Stimulated activated CD4-positive, alpha-beta T cell treated with anti-CD3 and anti-CD28 coated beads, Interleukin-2, amount 100 ng/mL, for 24 hours (primary cell): ENCODE results near the gene ADSL.
"Not testable (repeated sequence)": the region's sequence is repeated elsewhere in the genome, so short reads cannot be mapped to it uniquely, and the experiment has no call there.

Experiments
- DNase-seq, 2 donors: peaks; one replicate each; pipeline ENCODE4 v3.0.0-alpha.2; 2020

ADSL gene

DNA sequence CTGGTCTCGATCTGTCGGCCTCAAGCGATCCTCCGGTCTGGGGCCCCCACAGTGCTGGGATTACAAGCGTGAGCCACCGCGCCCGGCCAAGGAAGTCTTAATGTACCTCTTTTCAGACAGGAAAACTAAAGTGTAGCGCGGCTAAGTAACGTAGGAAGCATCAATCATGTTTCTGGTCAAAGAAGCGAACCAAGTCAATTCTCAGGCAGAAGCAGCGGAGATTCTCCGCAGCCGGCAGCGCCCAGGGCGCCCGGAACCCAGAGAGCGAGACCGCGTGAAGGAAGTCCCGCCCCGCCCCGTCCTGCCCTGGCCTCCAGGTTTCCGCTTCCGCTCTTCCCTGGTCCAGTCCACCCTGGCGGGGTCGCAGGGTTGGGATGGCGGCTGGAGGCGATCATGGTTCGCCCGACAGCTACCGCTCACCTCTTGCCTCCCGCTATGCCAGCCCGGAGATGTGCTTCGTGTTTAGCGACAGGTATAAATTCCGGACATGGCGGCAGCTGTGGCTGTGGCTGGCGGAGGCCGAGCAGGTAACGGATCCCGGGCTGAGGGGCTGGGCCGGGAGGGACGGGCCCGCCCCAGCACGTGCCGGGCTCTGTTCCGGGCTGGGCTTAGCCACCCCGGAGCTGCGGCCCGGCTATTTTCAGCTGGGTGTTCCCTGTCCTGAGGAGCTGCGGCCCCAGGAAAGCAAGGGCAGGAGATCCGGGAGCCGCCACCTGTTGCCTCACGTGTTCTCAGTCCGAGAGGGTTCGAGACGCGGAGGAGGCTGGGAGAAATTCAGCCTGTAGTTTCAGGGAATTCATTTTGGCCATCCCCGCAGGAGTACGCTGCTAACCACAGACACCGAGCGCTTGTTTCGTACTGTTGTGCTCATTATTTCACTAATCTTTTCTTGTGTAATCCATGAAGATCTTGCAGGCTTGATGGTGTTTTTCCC, at the start of gene ADSL:
TSS of gene ADSL (plus strand) at position 316 of the 934 bp plus-strand sequence. CDS start at position 375, 59 bp downstream.
- peak; percentile 90 to 92 for DNase-seq

DNA sequence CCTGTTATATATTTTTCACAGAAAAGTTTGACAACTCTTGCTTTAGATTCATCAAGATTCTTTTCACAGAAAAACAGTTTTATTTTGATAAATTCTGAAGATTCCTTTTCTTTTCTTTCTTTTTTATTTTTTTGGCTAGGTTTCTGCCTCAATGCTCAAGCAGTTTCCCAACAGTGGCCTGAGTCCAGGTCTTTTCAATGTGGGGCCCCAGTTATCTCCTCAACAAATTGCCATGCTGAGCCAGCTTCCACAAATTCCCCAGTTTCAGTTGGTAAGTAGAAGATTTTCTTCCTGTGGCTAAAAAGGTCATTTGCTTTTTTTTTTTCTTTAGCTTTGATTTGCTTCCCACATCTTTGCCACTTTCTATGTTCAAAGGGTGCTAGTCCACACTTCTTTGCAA, 46.0 kb upstream of the ADSL start:
- no peak for DNase-seq

DNA sequence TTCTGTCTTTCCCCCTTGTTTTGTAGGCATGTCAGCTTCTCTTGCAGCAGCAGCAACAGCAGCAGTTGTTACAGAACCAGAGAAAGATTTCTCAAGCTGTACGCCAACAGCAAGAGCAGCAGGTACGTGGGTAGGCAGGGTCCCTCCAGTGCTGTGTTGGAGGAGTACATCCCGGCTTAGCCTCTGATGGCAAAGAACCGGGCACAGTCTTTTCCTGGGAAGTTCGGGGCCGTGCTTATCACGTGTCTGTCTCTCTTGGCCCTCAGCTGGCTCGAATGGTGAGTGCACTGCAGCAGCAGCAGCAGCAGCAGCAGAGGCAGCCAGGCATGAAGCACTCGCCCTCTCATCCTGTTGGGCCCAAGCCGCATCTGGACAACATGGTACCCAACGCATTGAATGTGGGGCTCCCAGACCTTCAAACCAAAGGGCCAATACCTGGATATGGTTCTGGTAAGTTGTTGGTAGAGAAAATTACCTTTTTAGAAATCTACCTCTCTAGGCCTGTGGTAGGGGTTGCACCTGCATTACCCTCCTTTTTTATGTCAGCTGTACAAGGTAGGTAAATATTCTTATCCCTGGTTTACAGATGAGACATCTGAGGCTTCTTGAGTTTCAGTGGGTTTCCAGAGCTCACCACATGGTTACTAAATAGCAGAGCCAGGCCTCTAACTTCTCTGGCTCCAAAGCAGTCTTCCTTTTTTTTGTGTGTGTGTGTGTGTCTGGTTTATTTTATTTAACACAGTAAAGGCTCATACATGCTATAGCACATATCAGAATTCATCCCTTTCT, 45.2 kb upstream of the ADSL start:
- DNase-seq = no peak

DNA sequence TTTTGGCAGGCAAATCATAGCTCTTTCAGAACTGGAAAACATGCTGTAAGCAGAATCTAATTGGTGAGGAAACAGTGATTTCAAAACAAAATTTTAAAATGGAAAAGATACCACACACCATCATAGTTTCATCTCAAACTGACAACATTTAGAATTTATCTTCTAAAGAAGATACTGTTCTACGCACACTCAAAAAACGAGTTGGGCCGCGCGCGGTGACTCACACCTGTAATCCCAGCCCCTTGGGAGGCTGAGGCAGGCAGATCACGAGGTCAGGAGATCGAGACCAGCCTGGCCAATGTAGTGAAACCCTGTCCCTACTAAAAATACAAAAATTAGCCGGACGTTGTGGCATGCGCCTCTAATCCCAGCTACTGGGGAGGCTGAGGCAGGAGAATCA, 44.2 kb upstream of the ADSL start:
- no peak for DNase-seq

- DNase-seq = no peak
These were observed 40.7 kb upstream of the ADSL start for GRCh38 chr22:40305625-40306024.

- no peak for DNase-seq
These were observed 37.2 kb upstream of the ADSL start for GRCh38 chr22:40308999-40309573.

DNA sequence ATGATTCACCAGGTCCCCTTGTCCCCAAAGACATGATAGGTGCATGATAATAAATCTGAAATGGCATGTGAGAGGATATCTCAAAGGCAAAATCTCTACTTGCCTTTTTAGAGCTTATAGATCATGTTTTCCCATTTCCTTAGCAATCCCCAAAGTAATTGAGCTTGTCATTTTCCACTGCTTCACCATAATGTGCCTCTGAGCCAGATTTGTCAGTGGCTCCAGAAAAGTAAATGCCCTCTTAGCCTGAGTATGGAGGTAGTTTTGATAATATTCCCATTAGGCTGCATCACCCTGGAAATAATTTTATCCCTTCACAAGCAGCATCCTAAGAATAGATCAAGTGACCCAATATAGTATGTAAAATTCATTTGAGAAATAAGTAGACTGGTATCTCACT, 36.7 kb upstream of the ADSL start:
- no peak for DNase-seq

DNA sequence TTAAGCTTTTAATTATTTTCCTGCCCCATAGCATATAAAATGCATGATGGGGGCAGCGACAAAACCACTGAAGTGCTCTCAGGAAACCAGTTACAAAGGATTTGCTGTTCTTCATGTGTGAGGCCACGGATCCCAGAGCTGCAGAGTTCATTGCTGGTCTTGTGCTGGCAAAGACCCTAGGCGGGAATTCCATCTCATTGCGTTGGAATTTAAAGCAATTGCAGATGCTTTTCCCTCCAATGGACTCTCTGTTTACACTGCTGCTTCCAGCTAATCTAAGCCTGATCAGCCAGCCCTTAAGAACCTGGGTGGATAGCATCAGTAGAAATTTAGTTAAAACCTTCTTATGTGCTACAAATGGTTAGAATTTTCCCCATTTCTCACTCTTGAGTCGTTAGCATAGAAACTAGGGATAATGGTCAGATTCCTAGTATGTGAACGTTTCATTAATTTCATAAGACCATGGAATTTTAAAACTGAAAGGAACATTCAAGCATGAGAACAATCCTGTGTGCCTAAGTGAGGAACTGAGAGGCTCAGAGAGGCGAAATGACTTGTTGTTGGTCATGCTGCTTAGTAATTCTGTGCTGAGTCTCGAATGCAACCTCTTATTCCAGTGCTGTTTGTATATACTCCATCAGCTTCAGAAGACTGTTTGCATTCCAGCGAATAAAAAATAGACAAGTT, 36.1 kb upstream of the ADSL start:
- no peak for DNase-seq

DNA sequence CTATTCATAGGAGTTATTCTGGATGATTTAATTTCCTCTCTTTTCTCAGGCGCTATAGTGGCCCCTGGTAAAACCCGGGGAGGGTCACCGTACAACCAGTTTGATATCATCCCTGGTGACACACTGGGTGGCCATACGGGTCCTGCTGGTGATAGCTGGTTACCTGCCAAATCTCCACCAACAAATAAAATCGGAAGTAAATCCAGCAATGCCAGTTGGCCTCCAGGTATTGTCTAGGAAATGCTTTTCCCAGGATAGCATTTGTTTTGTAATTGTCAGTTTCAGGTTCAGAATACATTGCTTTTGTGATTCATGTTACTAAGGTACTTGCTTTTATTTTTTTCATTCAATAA, 35.6 kb upstream of the ADSL start:
- no peak for DNase-seq

GRCh38 chr22:40311646-40312045, 34.7 kb upstream of the ADSL start:
- not testable (repeated sequence) for DNase-seq

- no peak for DNase-seq
These were observed 34.2 kb upstream of the ADSL start for GRCh38 chr22:40312050-40312449.

DNA sequence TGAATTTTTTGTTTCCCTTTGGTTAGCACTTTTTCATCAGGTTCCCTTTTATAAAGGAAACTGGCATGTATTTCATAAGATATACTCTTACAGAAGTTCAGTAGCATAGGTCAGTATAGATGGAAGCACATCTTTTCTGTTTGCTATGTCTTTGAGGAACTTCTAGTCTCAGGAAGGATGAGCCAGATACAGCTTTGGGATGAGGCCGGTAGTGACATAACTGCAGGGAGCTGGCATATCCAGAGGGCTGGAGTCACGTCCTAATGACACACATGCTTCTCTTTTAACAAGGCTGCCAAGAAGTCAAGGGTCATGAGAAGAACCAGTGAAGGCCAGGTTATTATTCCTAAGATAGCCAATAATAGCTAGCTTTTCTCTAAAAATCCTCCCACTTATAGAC, 33.3 kb upstream of the ADSL start:
- no peak for DNase-seq

DNA sequence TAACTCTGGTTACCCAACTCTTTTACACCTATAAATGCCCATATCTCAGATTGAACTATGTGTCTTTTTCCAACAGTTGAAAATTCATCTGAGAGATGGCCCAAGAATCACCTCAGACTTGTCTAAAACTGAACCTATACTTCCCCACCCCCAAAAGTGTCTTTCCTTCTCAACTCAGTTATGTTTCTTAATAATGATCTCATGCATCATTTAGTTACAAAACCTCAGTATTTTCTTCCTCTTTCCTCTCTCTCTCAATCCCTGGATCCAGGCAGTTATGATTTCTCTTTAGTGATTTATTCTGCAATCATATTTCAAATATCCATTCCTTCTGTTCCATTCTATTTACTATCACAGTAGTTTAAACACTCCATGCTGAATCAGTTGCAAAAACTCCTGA, 32.3 kb upstream of the ADSL start:
- no peak for DNase-seq

GRCh38 chr22:40320687-40321086, 25.6 kb upstream of the ADSL start:
- DNase-seq = no peak

DNA sequence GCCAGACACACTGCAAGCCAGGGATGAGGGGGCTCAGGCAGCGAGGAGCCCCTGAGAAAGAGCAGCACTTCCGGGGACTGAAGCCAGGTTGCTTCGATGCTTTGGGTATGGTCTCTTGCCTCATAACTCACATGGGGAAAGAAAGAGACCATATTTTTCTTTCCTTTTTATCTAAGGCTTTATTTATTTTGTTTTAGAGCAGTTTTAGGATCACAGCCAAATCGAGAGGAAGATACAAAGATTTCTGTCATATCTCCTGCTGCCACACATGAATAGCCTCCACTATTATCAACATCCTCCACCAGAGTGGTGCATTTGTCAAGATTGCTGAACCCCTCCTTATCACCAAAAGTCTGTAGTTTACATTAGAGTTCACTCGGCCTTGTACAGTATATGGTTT, 24.3 kb upstream of the ADSL start:
- DNase-seq = no peak

- DNase-seq = no peak
These were observed 23.4 kb upstream of the ADSL start for GRCh38 chr22:40322818-40323447.

DNA sequence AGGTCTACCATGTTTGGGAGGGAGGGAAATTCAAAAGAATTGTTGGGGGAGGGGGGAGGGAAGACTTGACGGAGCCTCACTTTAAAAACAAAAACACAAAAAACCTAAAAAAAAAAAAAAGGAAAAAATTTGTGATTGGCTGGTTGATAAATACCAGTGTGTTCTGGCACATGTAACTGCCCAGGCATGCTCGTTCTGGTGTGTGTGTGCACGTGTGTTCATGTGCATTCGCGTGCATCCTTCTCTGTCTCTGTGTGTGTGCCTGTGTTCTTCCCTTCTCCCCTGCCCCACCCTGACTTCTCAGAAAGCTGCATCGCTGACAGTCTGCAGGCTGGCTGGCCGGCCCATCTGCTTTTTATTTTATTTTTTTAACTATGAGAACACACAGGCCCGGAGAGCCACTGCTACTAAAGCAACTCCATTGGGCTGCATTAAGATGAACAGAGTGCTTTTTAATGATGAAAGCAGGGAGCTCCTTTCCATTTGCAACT, 22.6 kb upstream of the ADSL start:
- DNase-seq = peak in 1 of 2 donors; percentile 22

- peak; percentile 36 to 46 for DNase-seq
These were observed 21.6 kb upstream of the ADSL start for GRCh38 chr22:40324468-40325305.

- DNase-seq = peak; percentile 67 to 70
These were observed 21.0 kb upstream of the ADSL start for GRCh38 chr22:40325315-40325714.

GRCh38 chr22:40326905-40327735, 19.2 kb upstream of the ADSL start:
- DNase-seq = no peak
